WERI-Rb-1 (cell line): ENCODE data around the gene CEMIP.

Source experiments
- DNase-seq: peaks from one replicate; pipeline ENCODE4 v3.0.0-alpha.2; 2020
- H3K27ac ChIP-seq: fragments of 250-450 bp; sonication (Bioruptor Pico); 2 replicates; pipeline ENCODE4 v1.5.1; 2020; ENCODE audit warnings: mild to moderate bottlenecking, moderate library complexity
- H3K27me3 ChIP-seq: fragments of 250-450 bp; sonication (Bioruptor Pico); 2 replicates; pipeline ENCODE4 v1.5.1; 2021; ENCODE audit warnings: mild to moderate bottlenecking, low read depth, moderate library complexity; ENCODE audit not compliant: insufficient read depth, severe bottlenecking
- H3K36me3 ChIP-seq: fragments of 250-450 bp; sonication (Bioruptor Pico); 2 replicates; pipeline ENCODE4 v1.5.1; 2020; ENCODE audit warnings: mild to moderate bottlenecking, moderate library complexity
- H3K4me3 ChIP-seq: 2 replicates; pipeline ENCODE4 v1.5.1; 2011; ENCODE audit warnings: low read depth, mild to moderate bottlenecking, control low read depth, low read length
- H3K9me3 ChIP-seq: fragments of 250-450 bp; sonication (Bioruptor Pico); 2 replicates; pipeline ENCODE4 v1.5.1; 2021; ENCODE audit warnings: mild to moderate bottlenecking, moderate library complexity; ENCODE audit not compliant: severe bottlenecking
- TF ChIP-seq, protein P1 (sequence below): IDR thresholded peaks from 2 replicates; pipeline ENCODE4 v1.5.1; 2011; ENCODE audit warnings: low read depth, mild to moderate bottlenecking, control low read depth, inconsistent platforms, low read length

Gene CEMIP, protein sequence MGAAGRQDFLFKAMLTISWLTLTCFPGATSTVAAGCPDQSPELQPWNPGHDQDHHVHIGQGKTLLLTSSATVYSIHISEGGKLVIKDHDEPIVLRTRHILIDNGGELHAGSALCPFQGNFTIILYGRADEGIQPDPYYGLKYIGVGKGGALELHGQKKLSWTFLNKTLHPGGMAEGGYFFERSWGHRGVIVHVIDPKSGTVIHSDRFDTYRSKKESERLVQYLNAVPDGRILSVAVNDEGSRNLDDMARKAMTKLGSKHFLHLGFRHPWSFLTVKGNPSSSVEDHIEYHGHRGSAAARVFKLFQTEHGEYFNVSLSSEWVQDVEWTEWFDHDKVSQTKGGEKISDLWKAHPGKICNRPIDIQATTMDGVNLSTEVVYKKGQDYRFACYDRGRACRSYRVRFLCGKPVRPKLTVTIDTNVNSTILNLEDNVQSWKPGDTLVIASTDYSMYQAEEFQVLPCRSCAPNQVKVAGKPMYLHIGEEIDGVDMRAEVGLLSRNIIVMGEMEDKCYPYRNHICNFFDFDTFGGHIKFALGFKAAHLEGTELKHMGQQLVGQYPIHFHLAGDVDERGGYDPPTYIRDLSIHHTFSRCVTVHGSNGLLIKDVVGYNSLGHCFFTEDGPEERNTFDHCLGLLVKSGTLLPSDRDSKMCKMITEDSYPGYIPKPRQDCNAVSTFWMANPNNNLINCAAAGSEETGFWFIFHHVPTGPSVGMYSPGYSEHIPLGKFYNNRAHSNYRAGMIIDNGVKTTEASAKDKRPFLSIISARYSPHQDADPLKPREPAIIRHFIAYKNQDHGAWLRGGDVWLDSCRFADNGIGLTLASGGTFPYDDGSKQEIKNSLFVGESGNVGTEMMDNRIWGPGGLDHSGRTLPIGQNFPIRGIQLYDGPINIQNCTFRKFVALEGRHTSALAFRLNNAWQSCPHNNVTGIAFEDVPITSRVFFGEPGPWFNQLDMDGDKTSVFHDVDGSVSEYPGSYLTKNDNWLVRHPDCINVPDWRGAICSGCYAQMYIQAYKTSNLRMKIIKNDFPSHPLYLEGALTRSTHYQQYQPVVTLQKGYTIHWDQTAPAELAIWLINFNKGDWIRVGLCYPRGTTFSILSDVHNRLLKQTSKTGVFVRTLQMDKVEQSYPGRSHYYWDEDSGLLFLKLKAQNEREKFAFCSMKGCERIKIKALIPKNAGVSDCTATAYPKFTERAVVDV (N-terminal part only)

DNA sequence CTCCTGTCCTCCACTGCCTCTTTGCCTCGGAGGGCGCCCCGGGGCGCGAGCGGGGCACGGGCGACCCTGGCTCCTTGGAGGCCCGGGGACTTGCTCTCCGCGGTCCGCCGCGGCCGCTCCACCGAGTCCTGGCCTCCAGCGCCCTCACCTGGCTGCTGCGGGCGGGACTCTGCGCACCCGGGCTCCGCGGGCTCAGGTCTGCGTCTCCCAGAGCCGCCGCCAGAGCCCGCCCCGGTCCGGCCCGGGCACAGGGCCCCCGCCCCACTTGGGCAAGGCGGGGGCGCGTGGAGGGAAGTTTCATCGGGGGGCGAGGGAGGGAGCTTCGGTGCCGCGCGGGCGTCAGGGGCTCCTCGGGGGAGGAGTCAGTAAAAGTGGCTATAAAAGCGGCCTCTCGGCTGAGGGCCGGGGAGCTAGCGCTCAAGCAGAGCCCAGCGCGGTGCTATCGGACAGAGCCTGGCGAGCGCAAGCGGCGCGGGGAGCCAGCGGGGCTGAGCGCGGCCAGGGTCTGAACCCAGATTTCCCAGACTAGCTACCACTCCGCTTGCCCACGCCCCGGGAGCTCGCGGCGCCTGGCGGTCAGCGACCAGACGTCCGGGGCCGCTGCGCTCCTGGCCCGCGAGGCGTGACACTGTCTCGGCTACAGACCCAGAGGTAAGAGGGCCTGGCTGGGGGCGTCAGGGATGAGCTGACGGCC lies at the start of gene CEMIP:
CEMIP (plus strand) TSS at position 407 of the 694 bp plus-strand sequence. CDS start 94,510 bp downstream, outside the sequence.
- H3K27ac ChIP-seq, result no peak within 1 kb of the TSS
- H3K36me3 ChIP-seq, result no peaks in the 10 kb centered on the region
- peak within 1 kb of the TSS; percentile 57 for H3K4me3 ChIP-seq
- DNase-seq, result peak; percentile 82
- TF ChIP-seq, protein P1, sequence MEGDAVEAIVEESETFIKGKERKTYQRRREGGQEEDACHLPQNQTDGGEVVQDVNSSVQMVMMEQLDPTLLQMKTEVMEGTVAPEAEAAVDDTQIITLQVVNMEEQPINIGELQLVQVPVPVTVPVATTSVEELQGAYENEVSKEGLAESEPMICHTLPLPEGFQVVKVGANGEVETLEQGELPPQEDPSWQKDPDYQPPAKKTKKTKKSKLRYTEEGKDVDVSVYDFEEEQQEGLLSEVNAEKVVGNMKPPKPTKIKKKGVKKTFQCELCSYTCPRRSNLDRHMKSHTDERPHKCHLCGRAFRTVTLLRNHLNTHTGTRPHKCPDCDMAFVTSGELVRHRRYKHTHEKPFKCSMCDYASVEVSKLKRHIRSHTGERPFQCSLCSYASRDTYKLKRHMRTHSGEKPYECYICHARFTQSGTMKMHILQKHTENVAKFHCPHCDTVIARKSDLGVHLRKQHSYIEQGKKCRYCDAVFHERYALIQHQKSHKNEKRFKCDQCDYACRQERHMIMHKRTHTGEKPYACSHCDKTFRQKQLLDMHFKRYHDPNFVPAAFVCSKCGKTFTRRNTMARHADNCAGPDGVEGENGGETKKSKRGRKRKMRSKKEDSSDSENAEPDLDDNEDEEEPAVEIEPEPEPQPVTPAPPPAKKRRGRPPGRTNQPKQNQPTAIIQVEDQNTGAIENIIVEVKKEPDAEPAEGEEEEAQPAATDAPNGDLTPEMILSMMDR, result peak; percentile 88
- H3K27me3 ChIP-seq, result peaks cover 37% of the 10 kb centered on the region
- no peaks in the 10 kb centered on the region for H3K9me3 ChIP-seq

DNA sequence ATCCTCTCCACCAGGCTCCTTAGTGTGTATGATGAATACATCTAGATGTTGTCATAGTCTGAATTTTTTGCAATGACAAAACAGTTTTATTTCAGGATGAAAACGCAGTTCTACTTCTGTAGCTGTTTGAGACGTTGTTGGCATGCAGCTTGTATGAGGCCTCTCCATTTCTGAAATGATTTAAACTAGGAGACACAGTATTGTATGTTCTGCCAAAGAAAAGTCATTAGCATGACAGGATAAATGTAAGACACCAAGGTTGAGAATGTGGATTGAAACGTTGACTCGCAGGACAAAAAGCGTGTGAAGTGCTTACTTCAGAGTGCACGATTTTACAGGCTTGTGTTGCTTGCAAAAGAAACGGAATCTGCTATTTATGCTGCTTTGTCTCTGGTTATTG lies 48.8 kb upstream of the CEMIP start:
- TF ChIP-seq, protein P1, result no peak
- no peaks in the 10 kb centered on the region for H3K9me3 ChIP-seq

DNA sequence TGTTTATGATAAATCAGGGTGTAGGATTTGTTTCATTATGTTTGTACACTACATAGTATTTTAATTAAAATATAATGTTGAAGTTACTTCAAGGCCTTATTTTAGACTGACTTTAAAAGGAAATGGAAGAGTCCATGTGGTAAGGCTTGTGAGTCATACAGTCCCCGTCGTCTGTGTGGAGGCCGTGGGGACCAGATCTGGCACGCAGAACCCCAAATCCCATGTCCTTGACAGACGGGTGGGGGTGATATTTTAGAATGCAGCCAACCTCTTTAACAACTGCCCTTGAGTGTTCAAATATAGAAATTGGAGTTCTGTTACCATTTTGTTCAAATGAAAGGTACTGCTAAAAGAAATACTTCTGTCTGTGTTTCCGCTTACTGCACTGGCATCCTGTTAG lies 48.2 kb upstream of the CEMIP start:
- Histone ChIP-seq H3K4me3 (no peak overlapping the region), H3K9me3 (no peaks in the 10 kb centered on the region), H3K36me3 (no peaks in the 10 kb centered on the region), H3K27me3 (no peaks in the 10 kb centered on the region), H3K27ac (no peak overlapping the region)
- DNase-seq, result no peak
- TF ChIP-seq, protein P1, result no peak

More for the DNA sequence above, 48.8 kb upstream of the CEMIP start:
- Histone ChIP-seq H3K27ac (no peak overlapping the region), H3K4me3 (no peak overlapping the region), H3K36me3 (no peaks in the 10 kb centered on the region), H3K27me3 (no peaks in the 10 kb centered on the region)
- DNase-seq, result no peak

DNA sequence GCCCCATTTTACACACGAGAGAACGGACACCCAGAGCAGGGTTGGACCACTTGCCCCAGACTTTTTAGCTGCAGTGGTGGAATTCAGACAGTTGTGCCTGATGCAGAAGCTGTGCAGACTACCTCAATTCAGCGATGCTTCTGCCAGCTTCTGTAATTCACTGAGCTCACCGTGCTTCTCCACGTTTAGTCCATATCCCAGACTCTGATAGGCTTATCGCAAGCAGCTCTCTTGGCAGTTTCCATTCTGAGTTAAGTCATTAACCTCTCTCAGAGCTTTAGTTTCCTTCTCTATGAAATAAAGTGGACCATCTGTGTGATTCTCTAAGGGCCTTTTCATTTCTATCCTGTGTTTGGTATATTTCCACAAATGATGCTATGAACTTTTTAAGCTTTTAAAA lies 47.0 kb upstream of the CEMIP start:
- Histone ChIP-seq H3K9me3 (no peaks in the 10 kb centered on the region), H3K4me3 (no peak overlapping the region; the same call in 1 of the 2 replicates), H3K27ac (peak overlapping the region; percentile 25), H3K27me3 (no peaks in the 10 kb centered on the region), H3K36me3 (no peaks in the 10 kb centered on the region)
- DNase-seq, result peak; percentile 19
- TF ChIP-seq, protein P1, result no peak

DNA sequence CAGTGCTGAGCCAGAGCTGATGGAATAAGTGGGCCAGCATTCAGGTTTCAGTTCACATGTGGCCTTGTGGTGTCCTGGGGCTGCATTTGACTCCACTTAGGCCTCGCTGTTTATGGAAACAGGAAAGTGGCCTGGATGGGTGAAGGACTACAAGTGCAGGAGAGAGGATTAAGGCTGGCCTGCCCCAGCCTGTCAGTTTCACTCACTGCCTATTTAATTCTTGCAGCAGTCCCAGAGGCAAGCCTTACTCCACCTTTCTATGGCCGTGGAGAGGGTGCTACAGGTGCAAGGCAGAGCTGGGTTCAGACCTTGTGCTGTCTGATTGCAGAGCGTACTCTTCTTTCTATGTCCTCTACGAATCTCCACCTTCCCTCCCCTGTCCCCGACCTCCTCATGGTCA lies 46.4 kb upstream of the CEMIP start:
- Histone ChIP-seq H3K36me3 (no peaks in the 10 kb centered on the region), H3K27ac (peak overlapping the region; percentile 25), H3K4me3 (no peak overlapping the region; the same call in 1 of the 2 replicates), H3K27me3 (no peaks in the 10 kb centered on the region), H3K9me3 (no peaks in the 10 kb centered on the region)
- DNase-seq, result peak; percentile 54
- TF ChIP-seq, protein P1, result no peak
